Panc1 (cell line): ENCODE results near the gene ALK.

Source experiments
- POLR2AphosphoS5 ChIP-seq: IDR thresholded peaks from 2 replicates; pipeline ENCODE4 v1.6.1; 2012; ENCODE audit warnings: mild to moderate bottlenecking, low read depth, low read length, moderate library complexity
- SIN3A ChIP-seq: IDR thresholded peaks from 2 replicates; pipeline ENCODE4 v1.6.1; 2012; ENCODE audit warnings: low read depth, mild to moderate bottlenecking, low read length, moderate library complexity, borderline replicate concordance; ENCODE audit not compliant: insufficient read depth
- TCF7L2 ChIP-seq: IDR thresholded peaks from 2 replicates; pipeline ENCODE4 v1.6.1; 2011; ENCODE audit warnings: mild to moderate bottlenecking, low read depth, low read length, inconsistent platforms
- TF ChIP-seq, protein P1 (sequence below): fragments of 450-650 bp; IDR thresholded peaks from 2 replicates; pipeline ENCODE4 v1.5.1; 2017; ENCODE audit warnings: mild to moderate bottlenecking
- TF ChIP-seq, protein P2 (sequence below), 2 experiments: IDR thresholded peaks; 2 replicates each; pipeline ENCODE4 v1.6.1; 2011 to 2012; ENCODE audit warnings: low read depth in 2 of 2, control low read depth in 1 of 2, low read length in 1 of 2, mild to moderate bottlenecking in 1 of 2, moderate library complexity in 1 of 2; ENCODE audit not compliant: insufficient read depth in 1 of 2

DNA sequence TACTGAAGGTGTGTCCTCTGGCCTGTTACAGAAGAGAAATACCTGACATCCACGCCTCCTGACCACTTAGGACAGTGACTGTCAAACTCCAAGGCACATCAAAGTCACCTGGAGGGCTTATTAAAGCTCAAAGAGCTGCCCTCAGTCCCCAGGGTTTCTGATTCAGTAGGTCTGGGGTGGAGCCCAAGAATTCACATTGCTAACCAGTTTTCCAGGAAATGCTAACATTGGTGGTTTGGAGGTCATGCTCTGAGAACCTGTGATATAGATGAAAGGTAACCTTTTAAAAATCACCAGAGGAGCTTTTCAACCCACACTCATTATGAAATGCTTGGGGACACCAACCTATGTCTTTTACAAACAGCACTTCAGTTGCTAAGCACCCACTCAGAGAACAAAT lies 172.3 kb downstream of the ALK start:
- TF ChIP-seq TCF7L2: no peak
- TF ChIP-seq, protein P1, sequence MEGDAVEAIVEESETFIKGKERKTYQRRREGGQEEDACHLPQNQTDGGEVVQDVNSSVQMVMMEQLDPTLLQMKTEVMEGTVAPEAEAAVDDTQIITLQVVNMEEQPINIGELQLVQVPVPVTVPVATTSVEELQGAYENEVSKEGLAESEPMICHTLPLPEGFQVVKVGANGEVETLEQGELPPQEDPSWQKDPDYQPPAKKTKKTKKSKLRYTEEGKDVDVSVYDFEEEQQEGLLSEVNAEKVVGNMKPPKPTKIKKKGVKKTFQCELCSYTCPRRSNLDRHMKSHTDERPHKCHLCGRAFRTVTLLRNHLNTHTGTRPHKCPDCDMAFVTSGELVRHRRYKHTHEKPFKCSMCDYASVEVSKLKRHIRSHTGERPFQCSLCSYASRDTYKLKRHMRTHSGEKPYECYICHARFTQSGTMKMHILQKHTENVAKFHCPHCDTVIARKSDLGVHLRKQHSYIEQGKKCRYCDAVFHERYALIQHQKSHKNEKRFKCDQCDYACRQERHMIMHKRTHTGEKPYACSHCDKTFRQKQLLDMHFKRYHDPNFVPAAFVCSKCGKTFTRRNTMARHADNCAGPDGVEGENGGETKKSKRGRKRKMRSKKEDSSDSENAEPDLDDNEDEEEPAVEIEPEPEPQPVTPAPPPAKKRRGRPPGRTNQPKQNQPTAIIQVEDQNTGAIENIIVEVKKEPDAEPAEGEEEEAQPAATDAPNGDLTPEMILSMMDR: no peak
- TF ChIP-seq, protein P2, sequence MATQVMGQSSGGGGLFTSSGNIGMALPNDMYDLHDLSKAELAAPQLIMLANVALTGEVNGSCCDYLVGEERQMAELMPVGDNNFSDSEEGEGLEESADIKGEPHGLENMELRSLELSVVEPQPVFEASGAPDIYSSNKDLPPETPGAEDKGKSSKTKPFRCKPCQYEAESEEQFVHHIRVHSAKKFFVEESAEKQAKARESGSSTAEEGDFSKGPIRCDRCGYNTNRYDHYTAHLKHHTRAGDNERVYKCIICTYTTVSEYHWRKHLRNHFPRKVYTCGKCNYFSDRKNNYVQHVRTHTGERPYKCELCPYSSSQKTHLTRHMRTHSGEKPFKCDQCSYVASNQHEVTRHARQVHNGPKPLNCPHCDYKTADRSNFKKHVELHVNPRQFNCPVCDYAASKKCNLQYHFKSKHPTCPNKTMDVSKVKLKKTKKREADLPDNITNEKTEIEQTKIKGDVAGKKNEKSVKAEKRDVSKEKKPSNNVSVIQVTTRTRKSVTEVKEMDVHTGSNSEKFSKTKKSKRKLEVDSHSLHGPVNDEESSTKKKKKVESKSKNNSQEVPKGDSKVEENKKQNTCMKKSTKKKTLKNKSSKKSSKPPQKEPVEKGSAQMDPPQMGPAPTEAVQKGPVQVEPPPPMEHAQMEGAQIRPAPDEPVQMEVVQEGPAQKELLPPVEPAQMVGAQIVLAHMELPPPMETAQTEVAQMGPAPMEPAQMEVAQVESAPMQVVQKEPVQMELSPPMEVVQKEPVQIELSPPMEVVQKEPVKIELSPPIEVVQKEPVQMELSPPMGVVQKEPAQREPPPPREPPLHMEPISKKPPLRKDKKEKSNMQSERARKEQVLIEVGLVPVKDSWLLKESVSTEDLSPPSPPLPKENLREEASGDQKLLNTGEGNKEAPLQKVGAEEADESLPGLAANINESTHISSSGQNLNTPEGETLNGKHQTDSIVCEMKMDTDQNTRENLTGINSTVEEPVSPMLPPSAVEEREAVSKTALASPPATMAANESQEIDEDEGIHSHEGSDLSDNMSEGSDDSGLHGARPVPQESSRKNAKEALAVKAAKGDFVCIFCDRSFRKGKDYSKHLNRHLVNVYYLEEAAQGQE (IDR thresholded peaks at IDR 0.05; ENCODE audit: insufficient read depth in 1 of 2, low read depth in 2 of 2, low read length in 1 of 2): no peak
- TF ChIP-seq POLR2AphosphoS5: no peak
- no peak for TF ChIP-seq SIN3A
